ENCODE data around the gene ITGAX.
A peak's percentile ranks its signal among the peaks of the same experiment; 100 is the strongest.

ITGAX gene

GRCh38 chr16:31350275-31351005, 4.5 kb upstream of the ITGAX start:
- no peak for DNase-seq

DNA sequence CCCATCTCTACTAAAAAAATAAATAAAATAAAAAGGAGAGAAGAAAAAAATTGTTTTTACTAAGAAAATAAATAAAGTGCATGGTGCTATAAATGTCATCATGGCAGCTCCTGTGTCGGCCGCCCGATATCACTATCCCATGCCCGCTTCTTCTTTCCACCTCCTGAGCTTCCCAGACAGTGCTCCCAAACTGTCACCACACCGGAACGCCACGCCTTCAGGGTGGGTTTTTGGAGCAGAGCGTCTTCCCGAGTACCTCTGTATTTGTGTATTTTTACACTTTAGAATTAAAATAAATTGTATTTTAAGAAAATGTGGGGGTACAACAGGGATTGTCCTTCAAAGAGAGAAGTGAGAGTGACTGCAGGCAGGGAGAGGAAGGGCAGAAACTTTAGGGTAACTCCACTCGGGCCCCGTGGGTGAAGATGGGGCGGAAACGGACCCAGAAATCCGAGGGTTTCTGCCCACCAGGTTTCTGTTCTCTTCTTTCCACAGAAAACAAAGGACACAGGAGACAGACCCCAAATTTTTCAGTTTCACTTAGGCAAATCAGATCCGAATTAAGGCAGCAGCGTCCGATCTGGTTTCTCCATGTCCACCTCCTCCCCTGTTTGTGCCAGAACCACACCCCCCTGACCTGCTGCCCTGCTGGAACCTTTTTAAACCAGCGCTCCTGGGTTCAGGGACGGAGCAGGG, 3.6 kb upstream of the ITGAX start:
- DNase-seq = no peak

DNA sequence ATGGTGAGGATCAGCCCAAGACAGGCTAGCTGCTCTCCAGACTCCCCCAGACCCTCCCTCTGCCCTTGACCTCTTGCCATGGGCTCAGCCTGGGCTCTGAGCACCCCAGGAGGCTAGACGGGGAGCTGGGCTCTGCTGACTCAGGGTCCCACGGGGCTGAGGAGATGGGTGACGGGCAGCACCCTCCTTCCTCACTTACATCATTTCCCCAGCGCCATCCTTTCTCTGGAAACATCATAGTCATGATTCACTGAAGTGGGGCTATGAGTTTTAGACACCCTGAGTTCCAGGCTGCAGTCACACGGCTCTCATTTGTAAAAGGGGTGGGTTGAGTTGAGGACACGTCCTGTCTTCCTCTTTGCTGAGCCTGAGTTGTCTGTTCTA, 3.0 kb upstream of the ITGAX start:
- DNase-seq = no peak

DNA sequence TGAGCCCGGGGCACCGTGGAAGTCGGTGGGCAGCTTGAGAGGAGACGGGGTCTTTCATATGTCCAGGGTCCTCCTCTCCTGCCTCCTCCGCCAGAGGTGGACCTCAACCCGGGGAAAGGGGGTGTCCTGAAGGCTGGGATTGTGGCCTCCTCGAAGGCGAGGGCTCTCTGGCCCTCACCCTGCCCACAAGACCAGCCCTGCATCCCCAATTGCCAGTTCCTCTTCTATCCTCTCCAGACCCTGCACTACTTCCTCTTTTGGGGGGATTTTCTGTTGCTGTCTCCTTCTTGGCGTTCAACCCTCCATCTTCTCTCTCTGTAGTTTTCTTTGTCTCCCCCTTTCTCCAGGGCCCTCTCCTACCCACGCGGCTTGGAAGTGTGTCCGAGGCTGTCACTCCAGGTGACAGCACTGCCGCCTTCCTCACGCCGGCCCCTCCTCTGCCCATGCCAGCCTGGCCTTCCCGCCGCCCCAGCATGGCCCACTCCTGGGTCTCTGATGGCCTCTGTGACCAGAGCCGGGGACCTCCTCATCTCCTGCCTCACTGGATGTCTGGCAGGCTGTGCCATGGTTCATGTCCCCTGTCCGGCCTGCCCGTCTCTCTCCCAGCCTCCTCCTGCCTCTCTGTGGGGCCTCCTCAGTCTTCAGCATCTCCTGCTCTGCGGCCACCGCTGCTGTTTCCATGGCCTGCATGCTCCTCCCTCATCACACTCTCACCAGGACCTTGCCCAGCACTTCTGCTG, 2.4 kb upstream of the ITGAX start:
- DNase-seq = peak in 1 of 2 donors; percentile 25

- DNase-seq = no peak
These were observed 590 bp downstream of the ITGAX start for GRCh38 chr16:31355431-31356100.

DNA sequence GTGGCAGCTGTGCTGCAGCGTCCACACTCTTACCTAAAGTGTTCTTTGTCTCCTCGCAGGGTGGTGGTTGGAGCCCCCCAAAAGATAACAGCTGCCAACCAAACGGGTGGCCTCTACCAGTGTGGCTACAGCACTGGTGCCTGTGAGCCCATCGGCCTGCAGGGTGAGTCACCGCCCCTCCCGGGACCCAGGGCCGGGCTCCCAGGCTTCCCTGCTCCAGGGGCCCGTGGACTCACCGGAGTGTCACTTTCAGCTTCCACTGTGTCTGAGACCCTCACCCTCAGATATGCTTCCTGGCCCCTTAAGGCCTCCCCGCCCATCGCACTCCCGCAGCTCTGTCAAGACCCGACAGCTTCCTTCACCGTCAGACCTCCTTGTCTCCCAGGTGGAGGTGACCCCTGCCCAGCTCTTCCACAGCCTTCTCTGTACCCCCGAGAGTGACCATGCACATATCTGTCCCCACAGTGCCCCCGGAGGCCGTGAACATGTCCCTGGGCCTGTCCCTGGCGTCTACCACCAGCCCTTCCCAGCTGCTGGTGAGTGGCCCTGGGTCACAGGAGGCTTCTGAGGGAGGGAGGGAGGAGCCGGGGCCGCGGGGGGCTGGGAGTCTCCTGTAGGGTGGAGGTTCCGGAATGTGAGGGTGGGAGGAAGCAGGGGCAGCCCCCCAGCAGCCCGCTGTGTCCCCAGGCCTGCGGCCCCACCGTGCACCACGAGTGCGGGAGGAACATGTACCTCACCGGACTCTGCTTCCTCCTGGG, 1.8 kb downstream of the ITGAX start:
- no peak for DNase-seq

DNA sequence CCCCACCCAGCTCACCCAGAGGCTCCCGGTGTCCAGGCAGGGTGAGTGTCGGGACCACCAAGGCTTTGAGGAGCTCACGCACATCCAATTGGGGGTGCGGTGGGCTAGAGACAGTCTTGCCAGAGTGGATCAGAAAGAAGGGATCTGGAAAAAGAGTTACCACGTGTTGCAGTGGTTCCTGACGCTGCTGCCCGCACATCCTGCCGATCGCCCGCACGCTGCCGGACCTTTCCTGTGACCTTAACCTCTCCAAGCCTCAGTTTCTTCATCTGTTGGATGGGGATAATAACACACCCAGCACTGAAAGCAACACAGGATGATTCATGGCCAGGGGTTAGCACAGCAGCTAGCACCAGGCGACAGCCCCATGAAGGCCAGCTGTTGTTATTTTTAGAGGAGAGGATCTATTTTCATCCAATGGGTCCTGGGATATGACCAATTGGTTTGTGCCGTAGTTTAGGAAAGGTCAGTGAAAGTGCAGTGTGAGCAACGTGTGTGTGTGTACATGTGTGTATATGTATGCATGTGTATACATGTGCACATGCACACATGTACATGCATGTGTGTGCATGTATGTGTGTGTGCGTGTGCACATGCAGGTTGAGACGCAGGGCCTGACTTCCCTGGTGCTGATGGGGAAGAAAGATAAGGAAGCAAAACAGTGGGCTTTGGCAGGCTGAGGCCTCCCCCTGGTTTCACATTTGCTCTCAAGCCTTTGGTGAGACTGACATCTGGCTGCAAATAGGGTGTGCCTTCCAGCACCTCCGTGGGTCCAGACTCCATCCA, 2.5 kb downstream of the ITGAX start:
- DNase-seq = no peak

GRCh38 chr16:31360251-31360650, 5.3 kb downstream of the ITGAX start:
- DNase-seq = no peak

- no peak for DNase-seq
These were observed 6.5 kb downstream of the ITGAX start for GRCh38 chr16:31361201-31362110.

- no peak for DNase-seq
These were observed 7.8 kb downstream of the ITGAX start for GRCh38 chr16:31362476-31363405.

- DNase-seq = no peak
These were observed 8.7 kb downstream of the ITGAX start for GRCh38 chr16:31363721-31364120.

- DNase-seq = no peak
These were observed 9.4 kb downstream of the ITGAX start for GRCh38 chr16:31364421-31364820.

- DNase-seq = no peak
These were observed 10.3 kb downstream of the ITGAX start for GRCh38 chr16:31365131-31365865.

GRCh38 chr16:31367853-31368252, 12.9 kb downstream of the ITGAX start:
- no peak for DNase-seq

GRCh38 chr16:31371008-31371407, 16.0 kb downstream of the ITGAX start:
- DNase-seq = no peak

DNA sequence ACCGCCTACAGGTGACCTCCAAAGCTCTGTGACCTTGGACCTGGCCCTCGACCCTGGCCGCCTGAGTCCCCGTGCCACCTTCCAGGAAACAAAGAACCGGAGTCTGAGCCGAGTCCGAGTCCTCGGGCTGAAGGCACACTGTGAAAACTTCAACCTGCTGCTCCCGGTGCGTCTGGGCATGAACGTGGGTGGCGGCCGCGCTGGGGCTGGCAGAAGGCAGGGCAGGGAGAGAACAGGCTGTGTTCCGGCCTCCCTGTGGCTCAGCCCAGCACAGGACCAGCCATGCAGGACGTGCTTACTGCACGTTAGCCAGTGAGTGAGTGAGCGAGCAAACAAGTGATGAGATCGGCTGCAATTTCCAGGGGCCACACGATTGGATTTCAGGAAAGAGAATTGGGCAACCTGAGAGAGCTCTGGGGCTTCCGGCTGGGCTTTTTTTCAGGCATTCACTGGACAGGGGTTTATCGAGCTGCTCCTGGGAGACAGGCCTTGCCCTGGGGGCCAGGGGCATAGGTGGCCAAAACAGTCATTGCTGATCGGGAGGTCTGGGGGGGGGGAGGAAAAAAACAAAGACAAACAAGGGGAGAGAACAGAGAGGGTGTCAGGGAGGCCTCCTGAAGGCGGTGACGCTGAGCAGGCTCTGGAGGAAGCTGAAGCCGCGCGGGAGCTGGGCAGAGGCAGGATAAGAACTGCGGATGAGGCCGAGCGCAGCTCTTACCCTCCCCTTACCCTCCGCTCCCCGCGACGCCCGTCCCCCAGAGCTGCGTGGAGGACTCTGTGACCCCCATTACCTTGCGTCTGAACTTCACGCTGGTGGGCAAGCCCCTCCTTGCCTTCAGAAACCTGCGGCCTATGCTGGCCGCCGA, 16.9 kb downstream of the ITGAX start:
- no peak for DNase-seq

GRCh38 chr16:31373235-31373634, 18.3 kb downstream of the ITGAX start:
- no peak for DNase-seq

GRCh38 chr16:31375231-31375630, 20.3 kb downstream of the ITGAX start:
- no peak for DNase-seq
